Liver (tissue), 9 donors: ENCODE data around the gene LYSMD3. TPM values are rescaled to one million over a fixed set of nuclear protein-coding genes. Genes with fewer than 3 reads are reported as not detected.

Source experiments
- DNase-seq: peaks from one replicate; pipeline ENCODE4 v3.0.0-alpha.2; 2017; ENCODE audit warnings: low spot score
- H3K27ac ChIP-seq, 2 donors: one replicate each; pipeline ENCODE4 v1.7.0; 2013; ENCODE audit warnings: inconsistent platforms in 2 of 2, low read length in 2 of 2, control low read depth in 1 of 2, low read depth in 1 of 2, mild to moderate bottlenecking in 1 of 2
- H3K27me3 ChIP-seq, 4 donors: one replicate each; pipeline versions ENCODE4 v1.6.1 to v1.7.0; 2013; ENCODE audit warnings: low read length in 3 of 4, inconsistent platforms in 1 of 4, mild to moderate bottlenecking in 1 of 4, moderate library complexity in 1 of 4; ENCODE audit not compliant: control insufficient read depth in 4 of 4, insufficient read depth in 4 of 4
- H3K36me3 ChIP-seq, 4 donors: one replicate each; pipeline versions ENCODE4 v1.6.1 to v1.7.0; 2013; ENCODE audit warnings: low read length in 3 of 4, mild to moderate bottlenecking in 3 of 4, low read depth in 1 of 4, moderate library complexity in 1 of 4; ENCODE audit not compliant: control insufficient read depth in 4 of 4, insufficient read depth in 3 of 4
- H3K4me1 ChIP-seq, 4 donors: one replicate each; pipeline versions ENCODE4 v1.6.1 to v1.7.0; 2013; ENCODE audit warnings: low read length in 3 of 4, mild to moderate bottlenecking in 3 of 4, moderate library complexity in 1 of 4; ENCODE audit not compliant: control insufficient read depth in 4 of 4, insufficient read depth in 4 of 4
- H3K4me3 ChIP-seq, 3 donors: one replicate each; pipeline versions ENCODE4 v1.6.1 to v1.7.0; 2013; ENCODE audit warnings: low read length in 3 of 3, control low read depth in 1 of 3, low read depth in 1 of 3, mild to moderate bottlenecking in 1 of 3
- H3K9ac ChIP-seq, 2 donors: one replicate each; pipeline ENCODE4 v1.7.0; 2013; ENCODE audit warnings: low read length in 2 of 2, mild to moderate bottlenecking in 2 of 2, moderate library complexity in 2 of 2, control low read depth in 1 of 2, low read depth in 1 of 2
- H3K9me3 ChIP-seq, 4 donors: one replicate each; pipeline versions ENCODE4 v1.6.1 to v1.7.0; 2013; ENCODE audit warnings: low read length in 3 of 4; ENCODE audit not compliant: control insufficient read depth in 4 of 4
- EGR1 ChIP-seq, 2 donors: IDR thresholded peaks; 2 replicates each; pipeline ENCODE4 v1.6.1; 2016 to 2018; ENCODE audit warnings: antibody characterized with exemption in 2 of 2, low read depth in 2 of 2
- FOXA1 ChIP-seq: IDR thresholded peaks from 2 replicates; pipeline ENCODE4 v1.6.1; 2016; ENCODE audit warnings: antibody characterized with exemption
- FOXA2 ChIP-seq: IDR thresholded peaks from 2 replicates; pipeline ENCODE4 v1.6.1; 2016; ENCODE audit warnings: antibody characterized with exemption
- GABPA ChIP-seq, 2 donors: IDR thresholded peaks in 1 of 2; conservative IDR thresholded peaks in 1 of 2; 2 replicates each; pipeline ENCODE4 v1.6.1; 2016; ENCODE audit warnings: antibody characterized with exemption in 2 of 2, mild to moderate bottlenecking in 1 of 2, moderate library complexity in 1 of 2
- HNF4A ChIP-seq, 2 donors: conservative IDR thresholded peaks; 2 replicates each; pipeline ENCODE4 v1.6.1; 2016; ENCODE audit warnings: antibody characterized with exemption in 2 of 2, mild to moderate bottlenecking in 2 of 2
- HNF4G ChIP-seq: IDR thresholded peaks from 2 replicates; pipeline ENCODE4 v1.6.1; 2016; ENCODE audit warnings: antibody characterized with exemption
- JUND ChIP-seq, 2 donors: IDR thresholded peaks; 2 replicates each; pipeline ENCODE4 v1.6.1; 2016; ENCODE audit warnings: antibody characterized with exemption in 2 of 2
- NR2F2 ChIP-seq: IDR thresholded peaks from 2 replicates; pipeline ENCODE4 v1.6.1; 2016; ENCODE audit warnings: antibody characterized with exemption
- RAD21 ChIP-seq, 2 donors: IDR thresholded peaks; 2 replicates each; pipeline ENCODE4 v1.6.1; 2016; ENCODE audit warnings: antibody characterized with exemption in 2 of 2, mild to moderate bottlenecking in 2 of 2
- RXRA ChIP-seq, 2 donors: IDR thresholded peaks; 2 replicates each; pipeline ENCODE4 v1.6.1; 2017 to 2018; ENCODE audit warnings: antibody characterized with exemption in 2 of 2, mild to moderate bottlenecking in 1 of 2
- TAF1 ChIP-seq: conservative IDR thresholded peaks from 2 replicates; pipeline ENCODE4 v1.6.1; 2016; ENCODE audit warnings: antibody characterized with exemption, mild to moderate bottlenecking
- YY1 ChIP-seq: IDR thresholded peaks from 2 replicates; pipeline ENCODE4 v1.6.1; 2016; ENCODE audit warnings: antibody characterized with exemption, mild to moderate bottlenecking
- ZBTB33 ChIP-seq: IDR thresholded peaks from 2 replicates; pipeline ENCODE4 v1.6.1; 2016; ENCODE audit warnings: antibody characterized with exemption
- whole genome bisulfite sequencing: extraction: QIAGEN DNeasy Blood & Tissue Kit; methylation state at CpG from one replicate; pipeline ENCODE4 v1.1.7; 2013; 5-methylcytosine and 5-hydroxymethylcytosine counted together
- polyA plus RNA-seq, 2 donors: library from polyadenylated mRNA; stranded (reverse) in 1 of 2; unstranded in 1 of 2; fragments of 200-250 nt in 1 of 2; fragments of >200 nt in 1 of 2; fragmentation: Nextera tagmentation in 1 of 2; extraction: Ambion mirVana in 1 of 2; gene quantifications; one replicate each; pipeline versions ENCODE4 v1.2.1 to v1.2.3, GENCODE V29; 2013 to 2015
- total RNA-seq, 2 donors: library from RNA; depleted of rRNA; stranded (reverse); fragments of >200 nt; gene quantifications; one replicate each; pipeline ENCODE4 v1.2.3, GENCODE V29; 2014
- TF ChIP-seq, protein P1 (sequence below): fragments of 150-350 bp; IDR thresholded peaks from 2 replicates; pipeline ENCODE4 v1.5.1; 2017; ENCODE audit warnings: improper control_type of control experiment, low read depth, low read length; ENCODE audit not compliant: missing input control
- TF ChIP-seq, protein P2 (sequence below): IDR thresholded peaks from 2 replicates; pipeline ENCODE4 v1.6.1; 2016; ENCODE audit warnings: antibody characterized with exemption
- TF ChIP-seq, protein P3 (sequence below): IDR thresholded peaks from 2 replicates; pipeline ENCODE4 v1.6.1; 2016; ENCODE audit warnings: antibody characterized with exemption
- TF ChIP-seq, protein P4 (sequence below): IDR thresholded peaks from 2 replicates; pipeline ENCODE4 v1.6.1; 2016; ENCODE audit warnings: antibody characterized with exemption, mild to moderate bottlenecking
- donor health status: healthy.
- donor health status: healthy.
- donor health status: healthy.
- donor health status: healthy.
- donor health status: healthy.

Gene LYSMD3
- total and polyA plus RNA-seq, 4 donors: 8.8 to 23.6 (median 11.0) TPM

DNA sequence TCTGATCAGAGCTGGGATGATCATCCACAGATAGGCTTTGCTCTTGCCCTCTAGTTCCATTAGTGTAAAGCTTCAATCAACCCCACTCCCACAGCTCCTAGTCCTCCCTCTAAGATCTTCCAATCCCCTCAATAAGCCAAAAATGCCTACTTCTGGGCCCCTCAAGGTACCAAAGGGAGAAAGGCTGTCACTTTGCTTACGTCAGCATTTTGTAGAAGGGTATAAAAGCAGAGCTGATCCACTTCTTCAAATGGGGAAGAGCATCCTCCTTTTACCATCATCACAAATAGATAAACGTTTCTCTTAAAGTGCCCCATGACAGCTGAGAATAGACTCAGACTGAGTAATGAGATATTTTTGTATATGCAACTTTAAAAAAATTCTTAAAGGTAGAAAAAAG lies 16.1 kb upstream of the LYSMD3 start:
- Histone ChIP-seq H3K4me3 (no peak overlapping the region), H3K9me3 (no peaks in the 10 kb centered on the region), H3K9ac (no peak overlapping the region), H3K27ac (no peak overlapping the region), H3K4me1 (no peaks in the 10 kb centered on the region), H3K36me3 (no peaks in the 10 kb centered on the region), H3K27me3 (peaks cover 0 to 9% (median under 1%) of the 10 kb centered on the region in 4 donors)
- TF ChIP-seq HNF4A (conservative IDR thresholded peaks at IDR 0.05): no peak
- TF ChIP-seq RXRA (IDR thresholded peaks at IDR 0.05): no peak
- no peak for TF ChIP-seq TAF1
- TF ChIP-seq, protein P1, sequence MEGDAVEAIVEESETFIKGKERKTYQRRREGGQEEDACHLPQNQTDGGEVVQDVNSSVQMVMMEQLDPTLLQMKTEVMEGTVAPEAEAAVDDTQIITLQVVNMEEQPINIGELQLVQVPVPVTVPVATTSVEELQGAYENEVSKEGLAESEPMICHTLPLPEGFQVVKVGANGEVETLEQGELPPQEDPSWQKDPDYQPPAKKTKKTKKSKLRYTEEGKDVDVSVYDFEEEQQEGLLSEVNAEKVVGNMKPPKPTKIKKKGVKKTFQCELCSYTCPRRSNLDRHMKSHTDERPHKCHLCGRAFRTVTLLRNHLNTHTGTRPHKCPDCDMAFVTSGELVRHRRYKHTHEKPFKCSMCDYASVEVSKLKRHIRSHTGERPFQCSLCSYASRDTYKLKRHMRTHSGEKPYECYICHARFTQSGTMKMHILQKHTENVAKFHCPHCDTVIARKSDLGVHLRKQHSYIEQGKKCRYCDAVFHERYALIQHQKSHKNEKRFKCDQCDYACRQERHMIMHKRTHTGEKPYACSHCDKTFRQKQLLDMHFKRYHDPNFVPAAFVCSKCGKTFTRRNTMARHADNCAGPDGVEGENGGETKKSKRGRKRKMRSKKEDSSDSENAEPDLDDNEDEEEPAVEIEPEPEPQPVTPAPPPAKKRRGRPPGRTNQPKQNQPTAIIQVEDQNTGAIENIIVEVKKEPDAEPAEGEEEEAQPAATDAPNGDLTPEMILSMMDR: no peak
- TF ChIP-seq GABPA (IDR thresholded peaks at IDR 0.05 in 1 of 2, conservative IDR thresholded peaks at IDR 0.05 in 1 of 2): no peak
- no peak for TF ChIP-seq EGR1 (IDR thresholded peaks at IDR 0.05; ENCODE audit: low read depth in 2 of 2)
- TF ChIP-seq FOXA2: no peak
- no peak for TF ChIP-seq ZBTB33
- no peak for TF ChIP-seq JUND (IDR thresholded peaks at IDR 0.05)
- TF ChIP-seq, protein P2, sequence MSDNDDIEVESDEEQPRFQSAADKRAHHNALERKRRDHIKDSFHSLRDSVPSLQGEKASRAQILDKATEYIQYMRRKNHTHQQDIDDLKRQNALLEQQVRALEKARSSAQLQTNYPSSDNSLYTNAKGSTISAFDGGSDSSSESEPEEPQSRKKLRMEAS: no peak
- no peak for TF ChIP-seq YY1
- TF ChIP-seq, protein P3, sequence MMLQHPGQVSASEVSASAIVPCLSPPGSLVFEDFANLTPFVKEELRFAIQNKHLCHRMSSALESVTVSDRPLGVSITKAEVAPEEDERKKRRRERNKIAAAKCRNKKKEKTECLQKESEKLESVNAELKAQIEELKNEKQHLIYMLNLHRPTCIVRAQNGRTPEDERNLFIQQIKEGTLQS: no peak
- TF ChIP-seq FOXA1: no peak
- 66% methylated on average over 2 of the region's 2 CpGs for WGBS
- no peak for DNase-seq

DNA sequence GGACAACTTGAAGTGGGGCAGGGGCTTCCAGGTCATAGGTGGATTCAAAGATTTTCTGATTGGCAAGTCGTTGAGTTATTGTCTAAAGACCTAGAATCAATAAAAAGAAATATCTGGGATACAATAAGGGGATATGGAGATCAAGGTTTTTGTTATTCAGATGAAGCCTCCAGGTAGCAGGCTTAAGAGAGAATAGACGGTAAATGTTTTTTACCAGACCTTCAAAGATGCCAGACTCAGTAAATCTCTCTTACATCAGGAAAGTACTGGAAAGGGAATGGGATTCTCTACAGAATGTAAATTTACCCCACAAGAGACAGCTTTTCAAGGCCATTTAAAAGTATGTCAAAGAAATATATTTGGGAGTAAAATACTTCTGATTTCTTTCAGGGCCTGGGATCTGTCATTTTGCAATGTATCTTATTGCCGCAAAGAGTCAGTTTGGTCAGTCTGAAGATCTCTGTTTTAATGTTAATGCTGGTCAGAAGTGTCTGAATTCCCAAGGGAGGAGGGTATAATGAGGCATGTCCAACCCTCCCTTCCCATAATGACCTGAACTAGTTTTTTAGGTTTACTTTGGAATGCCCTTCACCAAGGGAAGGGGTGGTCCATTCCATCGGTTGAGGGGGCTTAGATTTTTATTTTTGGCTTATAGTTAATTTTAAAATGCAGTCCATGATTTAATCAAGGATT lies 13.6 kb upstream of the LYSMD3 start:
- WGBS: 53% methylated on average over 4 of the region's 4 CpGs
- no peak for DNase-seq
- no peaks in the 10 kb centered on the region for H3K4me1 ChIP-seq
- H3K27ac ChIP-seq: no peak overlapping the region
- no peak overlapping the region for H3K4me3 ChIP-seq
- no peaks in the 10 kb centered on the region for H3K36me3 ChIP-seq
- no peaks in the 10 kb centered on the region for H3K9me3 ChIP-seq
- no peak overlapping the region for H3K9ac ChIP-seq
- H3K27me3 ChIP-seq: peaks cover 0 to 9% (median under 1%) of the 10 kb centered on the region in 4 donors
- TF ChIP-seq, protein P3: no peak
- no peak for TF ChIP-seq TAF1
- TF ChIP-seq JUND (IDR thresholded peaks at IDR 0.05): no peak
- no peak for TF ChIP-seq FOXA2
- TF ChIP-seq HNF4A (conservative IDR thresholded peaks at IDR 0.05): no peak
- no peak for TF ChIP-seq FOXA1
- TF ChIP-seq, protein P4, sequence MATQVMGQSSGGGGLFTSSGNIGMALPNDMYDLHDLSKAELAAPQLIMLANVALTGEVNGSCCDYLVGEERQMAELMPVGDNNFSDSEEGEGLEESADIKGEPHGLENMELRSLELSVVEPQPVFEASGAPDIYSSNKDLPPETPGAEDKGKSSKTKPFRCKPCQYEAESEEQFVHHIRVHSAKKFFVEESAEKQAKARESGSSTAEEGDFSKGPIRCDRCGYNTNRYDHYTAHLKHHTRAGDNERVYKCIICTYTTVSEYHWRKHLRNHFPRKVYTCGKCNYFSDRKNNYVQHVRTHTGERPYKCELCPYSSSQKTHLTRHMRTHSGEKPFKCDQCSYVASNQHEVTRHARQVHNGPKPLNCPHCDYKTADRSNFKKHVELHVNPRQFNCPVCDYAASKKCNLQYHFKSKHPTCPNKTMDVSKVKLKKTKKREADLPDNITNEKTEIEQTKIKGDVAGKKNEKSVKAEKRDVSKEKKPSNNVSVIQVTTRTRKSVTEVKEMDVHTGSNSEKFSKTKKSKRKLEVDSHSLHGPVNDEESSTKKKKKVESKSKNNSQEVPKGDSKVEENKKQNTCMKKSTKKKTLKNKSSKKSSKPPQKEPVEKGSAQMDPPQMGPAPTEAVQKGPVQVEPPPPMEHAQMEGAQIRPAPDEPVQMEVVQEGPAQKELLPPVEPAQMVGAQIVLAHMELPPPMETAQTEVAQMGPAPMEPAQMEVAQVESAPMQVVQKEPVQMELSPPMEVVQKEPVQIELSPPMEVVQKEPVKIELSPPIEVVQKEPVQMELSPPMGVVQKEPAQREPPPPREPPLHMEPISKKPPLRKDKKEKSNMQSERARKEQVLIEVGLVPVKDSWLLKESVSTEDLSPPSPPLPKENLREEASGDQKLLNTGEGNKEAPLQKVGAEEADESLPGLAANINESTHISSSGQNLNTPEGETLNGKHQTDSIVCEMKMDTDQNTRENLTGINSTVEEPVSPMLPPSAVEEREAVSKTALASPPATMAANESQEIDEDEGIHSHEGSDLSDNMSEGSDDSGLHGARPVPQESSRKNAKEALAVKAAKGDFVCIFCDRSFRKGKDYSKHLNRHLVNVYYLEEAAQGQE: no peak
- TF ChIP-seq, protein P2: no peak
- TF ChIP-seq HNF4G: no peak
- TF ChIP-seq EGR1 (IDR thresholded peaks at IDR 0.05; ENCODE audit: low read depth in 2 of 2): no peak
- no peak for TF ChIP-seq NR2F2
- no peak for TF ChIP-seq GABPA (IDR thresholded peaks at IDR 0.05 in 1 of 2, conservative IDR thresholded peaks at IDR 0.05 in 1 of 2)
- no peak for TF ChIP-seq RXRA (IDR thresholded peaks at IDR 0.05)
- no peak for TF ChIP-seq YY1
- no peak for TF ChIP-seq RAD21 (IDR thresholded peaks at IDR 0.05)
- no peak for TF ChIP-seq ZBTB33
